NOMO-1 treated with DMSO at 0.1 percent for 48 hours (cell line): Measurements from ENCODE around the gene IKZF4.
A peak's percentile ranks its signal among the peaks of the same experiment; 100 is the strongest.
"Not testable (repeated sequence)": the region's sequence is repeated elsewhere in the genome, so short reads cannot be mapped to it uniquely, and the experiment has no call there.

Experiments
- DNase-seq: peaks from one replicate; lab custom pipeline; 2025; ENCODE audit not compliant: unreplicated experiment; lab: John Stamatoyannopoulos, UW

The IKZF4 gene

DNA sequence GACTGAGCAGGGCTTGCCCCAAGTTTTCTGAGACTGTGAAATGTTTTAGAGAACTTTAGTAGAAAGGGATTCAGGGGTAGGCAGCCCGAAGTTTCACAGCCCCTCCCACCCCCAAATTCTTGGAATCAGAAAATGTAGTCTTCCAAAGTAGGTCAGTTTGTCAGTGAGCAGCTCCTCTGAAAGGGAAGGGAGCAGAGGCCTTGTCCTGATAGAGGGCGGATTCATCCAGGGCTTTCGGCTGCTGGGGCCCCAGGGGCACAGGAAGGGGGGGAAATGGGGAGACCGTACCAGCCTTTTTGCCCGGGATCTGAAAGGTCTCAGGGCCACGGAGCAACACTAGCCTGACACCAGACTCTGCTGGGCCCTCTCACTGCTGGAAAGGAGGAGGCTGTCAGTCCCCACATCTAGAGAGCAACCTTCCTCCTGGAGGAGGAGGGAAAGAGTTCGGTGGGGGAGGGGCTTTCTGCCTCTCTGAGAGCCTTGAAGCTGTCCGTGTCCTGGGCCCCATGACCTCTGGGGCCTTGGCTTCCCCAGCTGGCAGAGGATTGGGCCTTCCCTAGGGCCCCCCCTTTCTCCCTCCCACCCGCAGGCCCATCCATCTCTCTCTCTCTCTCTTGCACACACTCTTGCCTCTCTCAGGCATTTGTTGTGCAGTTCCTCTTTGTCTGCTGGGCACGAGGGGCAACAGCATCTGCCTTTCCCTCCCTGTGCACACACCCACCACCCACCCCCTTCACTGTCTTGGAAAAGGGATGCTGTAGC is at the start of gene IKZF4:
Gene IKZF4, plus strand, starts transcription at position 621 of the 762 bp plus-strand sequence. CDS start 451 bp downstream, outside the sequence.
- peak; percentile 25 for DNase-seq

DNA sequence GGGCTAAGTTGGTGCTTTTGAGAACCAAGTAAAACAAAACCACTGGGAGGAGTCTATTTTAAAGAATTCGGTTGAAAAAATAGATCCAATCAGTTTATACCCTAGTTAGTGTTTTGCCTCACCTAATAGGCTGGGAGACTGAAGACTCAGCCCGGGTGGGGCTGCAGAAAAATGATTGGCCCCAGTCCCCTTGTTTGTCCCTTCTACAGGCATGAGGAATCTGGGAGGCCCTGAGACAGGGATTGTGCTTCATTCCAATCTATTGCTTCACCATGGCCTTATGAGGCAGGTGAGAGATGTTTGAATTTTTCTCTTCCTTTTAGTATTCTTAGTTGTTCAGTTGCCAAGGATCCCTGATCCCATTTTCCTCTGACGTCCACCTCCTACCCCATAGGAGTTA is 48.8 kb upstream of the IKZF4 start:
- DNase-seq, result no peak

DNA sequence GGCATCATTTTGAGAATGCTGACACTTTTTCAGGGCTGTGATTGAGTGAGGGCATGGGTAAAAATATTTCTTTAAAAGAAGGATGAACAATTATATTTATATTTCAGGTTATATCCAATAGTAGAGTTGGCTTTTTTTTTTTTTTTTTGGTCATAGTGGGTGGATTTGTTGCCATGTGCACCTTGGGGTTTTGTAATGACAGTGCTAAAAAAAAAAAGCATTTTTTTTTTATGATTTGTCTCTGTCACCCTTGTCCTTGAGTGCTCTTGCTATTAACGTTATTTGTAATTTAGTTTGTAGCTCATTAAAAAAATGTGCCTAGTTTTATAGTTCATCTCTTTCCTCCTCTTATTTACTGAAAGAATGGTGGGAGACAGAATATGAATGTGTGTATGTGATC is 48.4 kb upstream of the IKZF4 start:
- no peak for DNase-seq

- DNase-seq, result peak; percentile 26
These were observed 47.8 kb upstream of the IKZF4 start for GRCh38 chr12:55972911-55973598.

DNA sequence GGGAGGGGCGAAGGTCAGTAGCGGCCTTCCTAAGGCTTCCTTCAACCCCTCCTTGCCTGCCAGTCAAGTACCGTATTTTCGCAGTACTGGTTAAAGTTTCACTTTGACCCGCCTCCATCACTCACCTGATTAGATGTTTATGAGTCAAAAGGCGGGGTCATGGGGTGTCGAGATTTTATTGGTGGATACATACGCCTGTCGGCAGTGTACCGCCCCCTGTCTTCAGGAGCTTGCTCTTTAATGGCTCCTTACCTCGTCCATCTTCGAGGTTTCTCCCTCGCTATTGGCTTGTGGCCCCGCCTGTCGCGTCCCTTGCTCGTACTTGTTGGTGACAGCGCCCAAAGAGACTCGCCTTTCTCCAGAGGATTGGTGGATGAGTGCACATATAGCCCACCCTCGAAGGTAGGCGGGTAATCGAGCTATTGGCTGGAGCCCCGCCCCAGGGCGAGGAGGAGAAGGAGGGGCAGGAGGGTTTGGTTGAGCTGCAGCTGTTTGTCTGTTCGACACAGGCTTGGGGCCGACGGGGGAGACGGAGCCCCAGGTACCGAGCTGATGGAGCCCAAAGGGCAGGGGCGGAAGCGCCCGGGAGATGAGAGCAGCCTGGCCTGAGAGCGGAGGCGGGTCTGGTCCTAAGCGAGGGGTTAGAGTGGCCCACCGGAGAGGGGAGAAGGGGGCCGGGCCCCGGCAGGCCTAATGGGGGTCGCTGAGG is 47.1 kb upstream of the IKZF4 start, which contains the start of gene RAB5B:
Gene RAB5B, plus strand, starts transcription at position 480 of the 709 bp plus-strand sequence. CDS start 12,883 bp downstream, outside the sequence.
- DNase-seq, result peak; percentile 100

- peak; percentile 28 for DNase-seq
These were observed 46.5 kb upstream of the IKZF4 start for GRCh38 chr12:55974308-55974730.

- DNase-seq, result no peak
These were observed 42.5 kb upstream of the IKZF4 start for GRCh38 chr12:55978393-55978792.

DNA sequence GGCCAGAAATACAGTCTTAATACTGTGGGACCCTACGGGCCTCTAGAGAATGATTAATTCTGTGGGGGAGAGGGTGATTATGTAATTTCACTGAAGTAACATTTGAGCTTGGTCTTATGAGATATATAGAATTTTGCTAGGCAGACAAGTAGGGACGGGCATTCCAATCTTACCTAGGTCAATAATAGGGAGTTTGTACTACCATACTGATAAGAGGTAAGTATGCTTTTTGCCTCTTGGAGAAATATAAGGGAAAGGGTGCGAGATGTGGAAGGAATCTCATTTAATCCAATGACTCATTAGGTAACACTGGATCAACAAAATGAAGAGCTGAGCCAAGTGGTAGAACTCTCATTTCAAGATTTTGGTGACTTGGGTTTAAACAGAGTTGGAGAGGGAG is 41.8 kb upstream of the IKZF4 start:
- no peak for DNase-seq

- DNase-seq, result not testable (repeated sequence)
These were observed 39.0 kb upstream of the IKZF4 start for GRCh38 chr12:55981882-55982281.

GRCh38 chr12:55982319-55982936 is 38.4 kb upstream of the IKZF4 start:
- no peak for DNase-seq

GRCh38 chr12:55983232-55983842 is 37.5 kb upstream of the IKZF4 start:
- DNase-seq, result peak; percentile 49

- no peak for DNase-seq
These were observed 36.0 kb upstream of the IKZF4 start for GRCh38 chr12:55984861-55985260.

DNA sequence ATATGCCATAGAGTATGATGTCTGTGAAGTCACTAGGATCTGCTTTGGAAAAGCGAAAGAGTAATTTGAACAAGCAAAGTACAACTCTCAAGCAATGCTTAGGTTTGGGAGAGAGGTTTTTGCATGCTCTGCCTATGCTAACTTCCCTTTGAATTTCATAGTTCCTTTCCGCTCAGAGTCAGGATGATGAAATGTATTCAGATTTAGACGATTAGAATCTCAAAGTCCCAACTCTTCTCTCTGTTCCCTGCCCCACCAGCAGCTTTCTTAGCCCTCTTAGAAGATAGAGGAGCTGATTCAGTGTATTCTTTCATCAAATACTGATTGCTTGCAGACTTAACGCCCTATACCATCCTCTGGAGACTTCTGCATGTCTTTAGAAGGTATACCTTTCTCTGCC is 35.5 kb upstream of the IKZF4 start:
- no peak for DNase-seq

GRCh38 chr12:55985976-55986375 is 34.9 kb upstream of the IKZF4 start:
- not testable (repeated sequence) for DNase-seq

DNA sequence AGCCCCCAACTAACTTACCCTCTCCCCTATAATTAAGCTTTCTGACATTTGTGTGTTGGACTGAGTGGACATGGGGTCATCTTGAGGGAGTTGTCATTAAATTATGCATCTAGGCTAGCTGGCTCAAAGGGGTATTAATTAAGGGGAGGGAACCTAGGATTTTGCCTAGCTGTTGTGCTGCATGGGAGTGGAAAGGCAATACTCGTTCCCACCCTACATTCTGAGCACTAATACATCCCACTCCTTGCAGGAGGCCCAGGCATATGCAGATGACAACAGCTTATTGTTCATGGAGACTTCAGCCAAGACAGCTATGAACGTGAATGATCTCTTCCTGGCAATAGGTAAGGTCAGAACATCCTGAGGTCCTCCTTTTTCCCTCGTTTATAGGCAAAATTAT is 29.7 kb upstream of the IKZF4 start:
- DNase-seq, result no peak

- DNase-seq, result no peak
These were observed 27.5 kb upstream of the IKZF4 start for GRCh38 chr12:55993230-55993853.

DNA sequence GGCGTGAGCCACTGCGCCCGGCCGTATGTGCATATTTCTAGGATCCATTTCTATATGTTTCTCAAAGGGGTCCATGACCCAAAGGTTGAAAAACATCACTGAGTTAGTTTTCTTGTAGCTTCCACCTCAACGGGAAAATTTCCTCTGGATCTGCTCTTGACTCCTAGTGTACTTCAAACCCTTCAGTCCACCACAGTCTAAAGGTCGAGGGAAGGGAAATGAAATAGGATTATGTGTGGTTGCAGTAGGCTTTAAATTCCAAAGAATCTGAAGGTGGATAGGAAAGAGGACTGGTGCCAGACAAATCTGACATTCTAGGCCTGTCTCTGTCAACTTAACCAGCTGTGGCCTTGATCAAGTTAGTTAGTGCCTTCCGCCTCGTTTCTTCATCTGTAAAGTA is 25.5 kb upstream of the IKZF4 start:
- DNase-seq, result no peak

DNA sequence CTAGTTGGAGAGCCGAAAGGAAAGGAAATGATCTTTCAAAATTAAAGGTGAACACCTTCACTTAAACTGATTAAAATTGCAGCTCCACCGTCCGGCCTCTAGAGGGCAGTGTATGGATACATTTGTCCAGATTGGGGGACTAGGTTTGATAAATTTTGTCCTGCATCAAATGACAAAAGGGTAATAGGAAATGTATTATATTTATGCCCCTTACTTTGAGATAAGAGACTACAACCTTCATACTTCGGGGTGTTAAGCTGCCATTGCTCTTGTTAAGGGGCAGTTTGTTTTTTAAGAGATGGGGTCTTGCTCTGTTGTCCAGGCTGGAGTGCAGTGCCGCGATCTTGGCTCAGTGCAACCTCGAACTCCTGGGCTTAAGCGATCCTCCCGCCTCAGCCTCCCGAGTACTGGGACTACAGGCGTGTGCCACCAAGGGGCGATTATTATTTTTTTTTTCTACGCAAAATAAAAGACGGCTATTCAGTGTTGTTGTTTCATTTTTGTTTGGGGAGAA is 24.6 kb upstream of the IKZF4 start:
- DNase-seq, result peak; percentile 56

- peak; percentile 96 for DNase-seq
These were observed 23.9 kb upstream of the IKZF4 start, which contains the start of gene SUOX for GRCh38 chr12:55996715-55997534. TSS of gene SUOX (plus strand) at chr12:55997276. CDS start at chr12:56002222, 4,946 bp downstream.
